ENCODE results near the gene WDR5.
"Not testable (repeated sequence)": the region's sequence is repeated elsewhere in the genome, so short reads cannot be mapped to it uniquely, and the experiment has no call there.

WDR5 gene

DNA sequence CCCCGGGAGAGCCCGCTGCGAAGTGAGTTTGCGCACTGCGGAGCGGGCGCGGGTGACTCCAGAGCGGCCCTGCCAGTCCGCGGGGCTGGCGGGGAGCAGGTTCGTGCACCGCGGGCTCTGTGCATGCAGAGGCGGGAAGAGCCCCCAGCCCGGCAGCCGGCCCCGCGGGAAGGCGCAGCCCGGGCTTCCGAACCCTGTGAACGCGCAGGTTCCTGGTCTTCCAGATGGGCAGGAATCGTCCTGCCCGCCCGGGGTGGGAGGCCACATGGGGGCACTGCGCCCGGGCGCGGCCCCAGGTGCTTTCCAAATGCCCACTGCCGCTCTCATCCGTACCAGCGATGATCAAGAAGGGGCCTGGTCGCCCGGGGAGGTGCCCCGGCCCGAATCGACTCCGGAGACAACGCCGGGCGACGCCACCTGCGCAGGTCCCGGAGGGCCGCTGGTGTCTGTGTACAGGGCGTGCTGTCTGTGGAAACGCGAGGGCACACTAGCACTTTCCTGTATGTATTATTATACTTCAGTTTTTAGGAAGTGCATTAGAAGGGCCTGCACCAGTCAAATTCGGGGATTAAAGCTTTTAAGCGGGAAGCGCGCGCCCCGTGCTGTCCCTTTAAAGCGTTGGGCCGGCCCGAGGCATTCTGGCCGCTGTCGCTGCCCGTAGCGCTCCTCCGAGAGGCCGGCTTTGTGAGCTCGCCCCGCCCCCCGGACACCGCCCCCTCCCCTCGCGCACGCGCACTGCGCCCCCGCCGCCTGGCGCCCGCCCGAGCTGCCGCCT, at the start of gene WDR5:
WDR5 (plus strand) TSS at position 740 of the 775 bp plus-strand sequence. CDS start 3,796 bp downstream, outside the sequence.
- peak; percentile 91 for DNase-seq

DNA sequence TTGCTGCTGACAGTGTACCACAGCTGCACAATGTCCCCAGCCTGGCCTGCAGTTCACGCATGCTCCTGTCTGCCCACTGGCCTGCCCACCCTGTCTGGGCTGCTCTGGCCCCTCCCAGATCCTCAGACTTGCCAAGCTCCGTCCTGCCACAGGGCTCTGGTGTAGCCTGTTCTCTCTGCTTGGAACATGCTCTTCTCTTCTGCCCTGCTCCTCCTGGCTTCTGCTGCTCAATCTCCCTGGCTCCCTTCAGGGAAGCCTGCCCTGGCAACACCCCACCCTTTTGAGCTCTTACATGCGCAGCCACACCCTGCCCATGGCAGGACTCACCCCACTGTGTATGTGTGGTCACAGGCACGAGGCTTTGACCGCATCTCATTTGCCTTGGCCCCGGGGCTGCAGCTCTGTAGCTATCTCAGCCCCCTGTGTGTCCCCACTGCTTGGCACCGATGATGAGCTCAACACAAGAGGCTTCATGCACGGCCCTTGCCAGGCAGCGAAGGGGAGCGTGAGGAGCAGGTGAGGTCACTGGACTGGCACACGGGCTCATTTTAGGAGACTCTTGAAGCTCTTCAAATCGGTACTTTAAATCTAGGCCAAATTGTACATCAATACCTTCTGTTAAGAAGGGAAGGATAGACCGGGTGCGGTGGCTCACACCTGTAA, 47.7 kb upstream of the WDR5 start:
- DNase-seq: no peak

DNA sequence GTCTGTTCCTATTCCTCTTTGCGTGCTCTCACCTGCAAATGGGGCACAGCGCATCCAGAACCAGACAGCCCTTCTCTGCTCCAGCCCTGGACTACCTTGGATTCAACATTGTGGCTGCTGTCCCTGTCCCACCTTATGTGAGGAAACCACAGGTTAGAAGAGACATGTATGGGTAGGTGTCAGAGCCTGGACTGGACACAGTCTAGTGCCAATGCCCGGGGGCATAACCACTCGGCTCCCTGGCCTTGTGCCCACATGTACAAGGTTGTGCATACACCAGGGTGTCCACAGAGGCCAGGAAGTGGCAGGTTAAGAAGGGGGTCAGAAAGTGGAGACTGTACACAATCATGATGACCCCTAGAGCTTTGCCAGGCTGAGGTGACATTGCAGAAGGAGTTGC, 45.9 kb upstream of the WDR5 start:
- DNase-seq: no peak

DNA sequence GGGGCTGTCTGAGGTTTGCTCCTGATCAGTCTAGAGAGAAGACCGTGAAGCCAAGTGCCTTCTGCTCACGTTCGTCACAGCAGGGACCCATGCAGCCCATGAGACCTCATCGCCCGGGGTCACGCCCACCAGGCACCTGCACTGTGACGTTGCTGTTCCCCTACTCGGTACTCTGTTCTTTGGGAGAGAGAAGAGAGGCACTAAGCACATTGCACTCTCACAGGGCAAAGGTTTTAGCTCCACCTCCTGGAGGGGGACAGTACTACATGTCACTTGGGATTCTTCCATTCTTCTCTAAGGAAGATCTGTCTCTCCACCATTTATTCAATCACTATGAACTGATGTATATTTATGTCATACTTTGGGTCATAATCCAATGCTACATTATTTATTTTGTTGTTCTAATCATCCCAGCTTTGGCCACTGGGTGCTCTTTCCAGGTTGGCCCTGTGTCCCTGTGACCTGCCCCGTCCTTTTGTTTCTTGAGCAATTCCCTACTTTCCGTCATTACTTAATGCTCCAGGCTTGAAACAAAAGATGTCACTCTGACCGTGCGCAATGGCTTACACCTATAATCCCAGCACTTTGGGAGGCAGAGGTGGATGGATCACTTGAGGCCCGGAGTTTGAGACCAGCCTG, 36.6 kb upstream of the WDR5 start:
- DNase-seq: peak; percentile 53

DNA sequence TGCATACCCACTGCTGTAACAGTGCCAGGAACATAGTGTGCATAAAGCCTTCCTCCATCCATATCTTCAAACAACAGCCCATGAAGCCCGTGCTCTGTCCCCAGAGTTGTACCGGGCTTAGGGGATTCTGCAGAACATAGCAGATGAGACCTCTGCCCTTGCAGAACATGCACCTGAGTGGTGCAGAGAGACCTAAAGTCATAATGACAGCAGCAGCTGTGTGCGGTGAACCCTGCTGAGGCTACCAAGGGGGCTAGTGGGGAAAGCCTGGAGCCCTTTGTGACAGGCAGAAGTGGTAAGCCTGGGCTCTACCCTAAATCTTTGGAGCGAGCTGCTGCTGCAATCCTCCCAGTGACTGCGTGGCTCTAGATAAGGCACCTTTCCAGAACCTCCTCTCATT, 35.8 kb upstream of the WDR5 start:
- DNase-seq: no peak

DNA sequence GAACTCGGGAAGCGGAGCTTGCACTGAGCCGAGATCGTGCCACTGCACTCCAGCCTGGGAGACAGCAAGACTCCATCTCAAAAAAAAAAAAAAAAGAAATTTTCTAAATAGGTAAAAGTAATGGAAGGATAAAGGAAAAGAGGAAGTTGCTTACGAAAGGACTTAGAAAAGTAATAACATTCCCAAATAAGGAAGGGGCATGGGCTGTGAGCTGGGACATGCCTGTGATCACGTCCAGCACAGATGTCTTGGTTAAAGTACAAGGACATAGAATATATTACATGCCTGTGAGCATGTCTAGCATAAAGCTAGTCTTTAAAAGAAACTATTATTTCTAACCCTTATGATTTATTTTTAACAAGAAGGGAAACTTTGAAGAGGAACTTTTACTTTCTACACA, 34.7 kb upstream of the WDR5 start:
- DNase-seq: not testable (repeated sequence)

DNA sequence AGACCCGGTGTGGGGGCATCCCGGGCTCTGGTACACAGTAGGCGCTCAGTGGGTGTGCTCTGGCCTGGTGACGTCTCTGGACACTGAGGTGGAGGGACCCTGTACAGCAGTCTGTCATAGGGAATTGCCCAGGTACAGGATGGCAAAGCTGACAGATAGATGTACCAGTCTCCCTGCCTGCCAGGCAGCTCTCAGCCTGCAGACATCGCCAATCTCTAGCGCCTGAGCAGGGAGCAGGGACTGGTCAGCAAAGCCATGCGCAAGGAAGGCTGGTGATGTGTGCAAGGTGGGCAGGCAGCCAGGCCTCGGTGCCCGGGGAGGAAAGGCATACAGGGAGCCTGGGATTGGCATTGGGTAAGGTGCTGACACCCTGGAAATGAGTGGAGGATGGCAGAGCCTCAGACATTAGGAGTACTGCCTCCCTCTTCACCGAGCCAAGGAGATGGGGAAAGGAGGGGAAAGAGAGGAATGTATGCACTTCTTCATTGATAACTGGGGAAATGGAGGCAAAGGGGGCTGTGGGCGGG, 34.2 kb upstream of the WDR5 start:
- DNase-seq: no peak

DNA sequence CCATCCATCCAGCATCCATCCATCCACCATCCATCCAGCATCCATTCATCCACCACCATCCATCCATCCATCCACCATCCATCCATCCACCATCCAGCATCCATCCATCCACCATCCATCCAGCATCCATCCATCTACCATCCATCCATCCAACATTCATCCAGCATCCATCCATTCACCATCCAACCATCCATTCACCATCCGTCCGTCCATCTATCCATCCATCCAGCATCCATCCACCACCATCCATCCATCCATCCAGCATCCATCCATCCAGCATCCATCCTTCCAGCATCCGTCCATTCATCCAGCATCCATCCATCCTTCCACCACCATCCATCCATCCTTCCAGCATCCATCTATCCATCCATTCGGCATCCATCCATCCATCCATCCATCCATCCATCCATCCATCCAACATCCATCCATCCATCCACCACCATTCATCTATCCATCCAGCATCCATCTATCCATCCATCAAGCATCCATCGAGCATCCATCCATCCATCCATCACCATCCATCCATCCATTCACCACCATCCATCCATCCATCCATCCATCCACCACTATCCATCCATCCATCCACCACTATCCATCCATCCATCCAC, 32.4 kb upstream of the WDR5 start:
- DNase-seq: no peak

DNA sequence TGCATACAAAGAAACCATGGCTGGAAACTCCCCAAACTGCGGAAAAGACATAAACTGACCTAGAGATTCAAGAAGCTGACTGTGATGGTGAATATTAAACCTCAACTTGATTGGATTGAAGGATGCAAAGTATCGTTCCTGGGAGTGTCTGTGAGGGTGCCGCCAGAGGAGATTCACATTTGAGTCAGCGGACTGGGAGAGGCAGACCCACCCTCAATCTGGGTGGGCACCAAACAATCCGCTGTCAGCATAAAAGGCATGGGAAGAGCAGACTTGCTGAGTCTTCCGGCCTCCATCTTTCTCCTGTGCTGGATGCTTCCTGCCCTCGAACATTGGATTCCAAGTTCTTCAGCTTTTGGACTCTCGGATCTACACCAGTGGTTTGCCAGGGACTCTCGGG, 24.8 kb upstream of the WDR5 start:
- no peak for DNase-seq

DNA sequence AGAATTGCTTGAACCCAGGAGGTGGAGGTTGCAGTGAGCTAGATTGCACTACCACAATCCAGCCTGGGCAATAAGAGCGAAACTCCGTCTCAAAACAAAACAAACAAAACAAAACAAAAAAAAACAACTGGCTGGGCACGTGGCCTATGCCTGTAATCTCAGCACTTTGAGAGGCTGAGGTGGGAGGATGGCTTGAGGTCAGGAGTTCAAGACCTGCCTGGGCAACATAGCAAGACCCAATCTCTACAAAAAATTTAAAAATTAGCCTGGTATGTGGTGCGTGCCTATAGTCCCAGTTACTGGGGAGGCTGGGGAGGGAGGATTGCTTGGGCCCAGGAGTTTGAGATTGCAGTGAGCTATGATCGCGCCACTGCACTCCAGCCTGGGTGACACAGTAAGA, 23.3 kb upstream of the WDR5 start:
- no peak for DNase-seq

DNA sequence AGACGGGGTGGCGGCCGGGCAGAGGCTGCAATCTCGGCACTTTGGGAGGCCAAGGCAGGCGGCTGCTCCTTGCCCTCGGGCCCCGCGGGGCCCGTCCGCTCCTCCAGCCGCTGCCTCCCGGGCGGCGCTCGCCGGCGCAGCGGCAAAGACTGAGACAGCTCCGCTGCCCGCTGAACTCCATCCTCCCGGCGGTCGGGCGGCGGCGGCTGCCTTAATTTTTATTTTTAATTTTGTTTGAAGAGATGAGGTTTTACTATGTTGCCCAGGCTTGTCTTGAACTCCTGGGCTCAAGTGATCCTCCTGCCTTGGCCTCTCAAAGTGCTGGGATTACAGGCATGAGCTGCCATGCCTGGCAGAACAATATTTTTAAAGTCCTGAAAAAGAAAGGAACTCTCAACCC, 16.9 kb upstream of the WDR5 start:
- not testable (repeated sequence) for DNase-seq

DNA sequence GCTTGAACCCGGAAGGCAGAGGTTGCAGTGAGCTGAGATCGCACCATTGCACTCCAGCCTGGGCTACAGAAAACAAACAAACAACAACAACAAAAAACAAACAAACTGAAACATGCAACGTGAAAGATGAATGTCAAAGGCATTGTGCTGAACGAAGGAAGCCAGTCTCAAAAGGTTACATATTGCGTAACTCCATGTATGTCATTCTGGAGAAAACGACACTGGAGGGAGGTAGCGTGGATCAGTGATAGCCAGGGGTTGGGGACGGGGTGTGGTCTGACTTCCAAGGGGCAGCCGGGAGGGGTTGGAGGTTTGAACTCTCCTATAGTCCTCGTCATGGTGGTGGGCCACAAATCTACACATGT, 12.1 kb upstream of the WDR5 start:
- DNase-seq: no peak

DNA sequence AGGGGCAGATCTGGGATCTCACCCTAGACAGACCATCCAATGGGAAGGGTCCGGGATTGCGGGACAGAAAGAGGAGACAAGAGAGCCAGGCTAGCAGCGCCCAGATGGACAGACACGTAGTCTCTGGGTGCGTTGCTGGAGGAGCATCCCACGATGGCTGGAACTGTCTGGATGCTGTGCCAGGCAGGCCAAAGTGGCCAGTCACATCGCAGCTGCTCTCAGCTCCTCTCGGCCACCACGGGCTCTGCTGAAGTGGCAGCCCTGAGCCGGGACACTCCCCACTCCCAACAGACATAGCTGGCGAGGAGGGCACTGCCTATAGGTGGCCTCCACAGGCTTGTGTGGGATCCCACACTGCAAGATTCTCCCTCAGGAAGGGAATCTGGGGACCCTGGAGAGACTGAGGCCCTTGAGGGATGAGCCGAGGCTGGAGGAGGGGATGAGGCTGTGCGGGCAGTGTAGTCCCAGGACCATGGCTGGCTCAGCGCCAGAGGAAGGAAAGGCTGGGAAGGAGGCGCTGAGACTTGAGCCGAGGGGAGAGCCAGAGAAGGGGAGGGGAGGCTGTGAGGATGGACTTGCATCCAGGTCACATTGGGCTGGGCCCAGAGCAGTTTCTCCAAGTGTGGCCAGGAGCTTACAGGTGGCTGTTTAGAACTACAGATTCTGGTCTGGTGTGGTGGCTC, 10.3 kb upstream of the WDR5 start:
- no peak for DNase-seq

DNA sequence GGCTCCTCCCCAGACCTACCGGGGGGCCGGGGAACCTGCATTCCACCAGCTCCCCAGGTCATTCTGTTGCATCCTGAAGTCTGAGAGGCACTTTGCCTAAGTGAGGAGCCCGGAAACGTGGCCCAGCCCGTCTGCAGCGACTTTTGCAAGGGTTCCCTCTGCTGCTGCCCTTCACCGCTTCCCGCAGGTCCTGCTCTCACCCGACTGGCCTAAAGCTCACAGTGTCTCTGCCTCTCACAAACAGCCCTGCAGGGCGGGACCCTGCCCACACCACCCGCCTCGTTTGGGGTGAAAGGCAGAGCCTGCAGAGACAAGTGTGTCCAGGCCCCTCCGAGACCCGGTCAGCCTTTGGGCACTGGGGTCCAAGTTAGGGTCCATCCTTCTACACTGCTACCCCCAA, 9.5 kb upstream of the WDR5 start:
- no peak for DNase-seq

DNA sequence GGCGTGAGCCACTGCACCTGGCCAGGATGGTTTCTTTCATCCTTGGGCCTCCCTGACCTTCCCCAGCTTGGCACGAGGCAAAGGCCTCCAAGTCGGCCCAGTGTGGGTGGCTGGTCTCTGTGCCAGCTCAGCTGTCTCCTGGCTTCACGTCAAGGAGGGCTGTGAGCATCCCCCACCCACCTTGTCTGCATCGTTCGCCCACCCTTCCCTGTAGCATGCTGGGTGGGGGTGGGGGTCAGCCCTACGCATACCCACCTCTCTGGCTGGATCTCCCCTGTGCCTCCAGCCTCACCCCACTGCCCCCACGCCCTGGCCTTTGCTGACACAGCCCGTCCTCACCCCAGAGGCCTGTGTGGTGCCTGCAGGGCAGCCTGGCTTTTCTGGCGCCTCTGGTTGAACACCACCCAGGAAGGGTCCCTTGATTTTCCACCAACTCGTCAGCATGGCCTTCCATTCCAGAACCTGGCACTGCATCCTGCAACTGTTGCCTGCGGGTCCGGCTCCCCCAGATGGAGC, 8.8 kb upstream of the WDR5 start:
- no peak for DNase-seq

DNA sequence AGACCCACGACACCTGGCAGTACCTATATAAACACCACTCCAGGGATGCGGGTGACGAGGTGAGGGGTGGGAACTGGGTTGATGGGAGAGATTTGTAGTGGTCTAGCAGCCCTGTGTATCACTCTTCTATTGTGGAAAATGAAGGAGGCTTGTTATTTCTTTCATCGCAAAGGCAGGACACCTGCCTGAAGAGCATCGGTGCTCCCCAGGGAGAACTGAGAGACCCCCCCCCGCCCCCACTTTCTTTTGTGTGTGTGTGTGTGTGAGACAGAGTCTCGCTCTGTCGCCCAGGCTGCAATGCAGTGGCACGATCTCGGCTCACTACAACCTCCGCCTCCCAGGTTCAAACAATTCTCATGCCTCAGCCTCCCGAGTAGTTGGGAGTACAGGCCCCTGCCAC, 8.3 kb upstream of the WDR5 start:
- no peak for DNase-seq

DNA sequence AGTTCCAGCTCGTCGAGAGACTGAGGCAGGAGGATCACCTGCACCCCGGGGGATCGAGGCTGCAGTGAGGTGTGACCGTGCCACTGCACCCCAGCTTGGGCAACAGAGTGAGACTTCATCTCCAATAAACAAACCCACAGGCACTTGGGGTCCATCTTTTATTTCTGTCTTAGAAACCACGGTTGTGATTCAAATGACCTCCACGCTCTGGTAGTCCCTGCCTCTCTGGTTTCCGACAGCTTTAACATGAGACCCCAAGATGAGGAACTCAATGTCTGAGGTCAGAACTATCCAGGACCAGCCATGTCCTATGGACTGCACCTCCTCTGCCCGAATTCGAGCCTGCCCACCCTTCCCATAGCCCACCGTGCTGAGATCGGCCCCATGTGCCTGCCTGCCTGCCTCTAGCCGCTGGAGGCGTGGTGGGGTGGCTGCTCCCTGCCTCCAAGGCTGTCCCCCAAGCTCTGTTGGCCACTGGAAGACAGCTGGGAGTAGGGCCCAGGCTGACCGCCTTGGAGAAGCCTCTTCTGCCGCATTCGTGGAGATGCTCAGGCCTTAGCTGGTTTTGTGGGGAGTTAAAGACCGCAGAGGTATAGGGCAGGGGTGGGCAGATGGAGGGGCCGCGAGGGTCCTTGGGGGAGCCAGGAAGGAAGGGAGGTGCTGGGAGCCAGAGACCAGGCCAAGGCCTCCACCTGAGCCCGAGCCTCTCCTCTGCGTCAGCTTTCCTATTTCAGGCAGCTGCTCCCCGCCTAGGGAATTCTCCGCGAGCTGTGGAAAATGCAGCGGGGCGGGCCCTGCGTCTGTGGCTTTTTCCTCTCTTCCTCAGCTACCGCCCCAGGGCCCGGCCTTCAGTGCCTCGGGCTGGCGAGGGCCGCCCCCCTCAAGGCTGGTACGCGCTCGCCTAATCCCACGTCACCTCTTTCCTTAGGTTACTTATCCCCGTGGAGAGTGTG, 6.9 kb upstream of the WDR5 start:
- no peak for DNase-seq

DNA sequence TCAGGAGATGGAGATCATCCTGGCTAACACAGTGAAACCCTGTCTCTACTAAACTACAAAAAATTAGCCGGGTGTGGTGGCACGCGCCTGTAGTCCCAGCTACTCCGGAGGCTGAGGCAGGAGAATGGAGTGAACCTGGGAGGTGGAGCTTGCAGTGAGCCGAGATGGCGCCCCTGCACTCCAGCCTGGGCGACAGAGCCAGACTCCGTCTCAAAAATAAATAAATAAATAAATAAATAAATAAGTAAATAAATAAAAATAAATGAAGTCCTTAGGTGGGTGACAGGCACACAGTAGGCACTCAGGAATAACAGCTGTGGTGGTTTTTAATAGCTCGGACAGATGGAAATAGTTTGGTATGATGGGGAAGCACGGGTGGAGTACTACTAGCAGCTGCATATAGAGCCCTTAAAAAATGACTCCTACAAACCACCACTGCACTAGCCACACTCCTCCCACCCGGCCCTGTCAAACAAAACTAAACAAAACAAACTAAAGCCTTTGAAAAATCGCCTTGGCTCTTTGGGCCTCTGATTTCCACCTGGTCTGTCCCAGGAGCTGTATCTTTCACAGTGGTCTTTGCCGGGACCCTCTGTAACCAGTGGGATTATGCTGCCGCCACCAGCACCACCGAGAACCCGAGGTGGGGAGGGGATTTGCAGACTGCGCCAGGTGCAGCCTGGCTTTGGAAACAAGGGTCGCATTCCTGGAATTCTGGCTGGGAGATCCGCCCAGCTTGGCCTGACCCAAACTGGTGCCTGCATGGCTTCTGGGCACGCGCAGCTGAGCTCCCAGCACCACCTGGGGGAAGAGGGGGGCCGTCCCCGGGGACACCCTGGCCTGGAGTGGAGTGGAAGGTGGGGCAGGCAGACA, 5.1 kb upstream of the WDR5 start:
- no peak for DNase-seq

DNA sequence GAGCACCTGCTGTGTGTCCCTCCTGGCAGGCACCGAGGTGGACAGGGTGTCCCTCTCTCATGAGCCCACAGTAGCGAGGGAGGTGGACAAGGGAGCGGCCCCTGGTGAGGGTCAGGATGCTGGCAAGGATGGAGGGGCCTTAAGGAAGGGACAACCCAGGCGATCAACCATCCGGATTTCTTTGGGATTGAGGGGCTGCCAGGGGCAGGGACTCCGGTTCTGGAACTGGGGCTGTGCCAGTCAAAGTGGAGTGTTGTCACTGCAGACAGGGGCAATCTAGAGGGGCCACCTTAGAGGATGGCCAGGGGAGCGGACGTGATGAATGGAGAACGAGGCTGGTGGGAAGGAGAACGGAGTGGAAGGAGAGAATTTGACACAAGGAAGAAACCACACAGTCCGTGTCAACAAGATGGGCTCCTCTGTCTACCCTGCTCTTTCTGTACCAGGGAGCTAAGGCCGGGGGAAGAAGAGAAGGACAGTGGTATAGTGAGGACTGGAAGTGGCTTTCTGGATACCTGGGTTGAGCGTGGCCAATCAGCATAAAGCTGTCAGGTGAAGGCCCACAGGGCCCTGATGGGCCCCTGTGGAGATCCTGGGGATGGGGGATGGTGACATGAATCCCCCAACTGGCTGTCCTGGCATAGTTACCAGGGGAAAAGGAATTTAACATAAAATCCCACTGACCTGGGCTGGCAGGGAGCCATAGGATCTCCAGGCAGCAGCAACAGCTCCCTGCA, 4.2 kb upstream of the WDR5 start:
- no peak for DNase-seq

All from activated T-cell treated with anti-CD3 and anti-CD28 coated beads, Interleukin-2, amount 50 U/mL, for 1 hour (primary cell).